GM18520 (cell line): ENCODE data around the gene LAMA5.

Experiments used
- ATAC-seq: cut with Tn5 transposase; IDR thresholded peaks from one replicate; pipeline ENCODE4 v1.9.1; 2021; ENCODE audit not compliant: unreplicated experiment

The LAMA5 gene

DNA sequence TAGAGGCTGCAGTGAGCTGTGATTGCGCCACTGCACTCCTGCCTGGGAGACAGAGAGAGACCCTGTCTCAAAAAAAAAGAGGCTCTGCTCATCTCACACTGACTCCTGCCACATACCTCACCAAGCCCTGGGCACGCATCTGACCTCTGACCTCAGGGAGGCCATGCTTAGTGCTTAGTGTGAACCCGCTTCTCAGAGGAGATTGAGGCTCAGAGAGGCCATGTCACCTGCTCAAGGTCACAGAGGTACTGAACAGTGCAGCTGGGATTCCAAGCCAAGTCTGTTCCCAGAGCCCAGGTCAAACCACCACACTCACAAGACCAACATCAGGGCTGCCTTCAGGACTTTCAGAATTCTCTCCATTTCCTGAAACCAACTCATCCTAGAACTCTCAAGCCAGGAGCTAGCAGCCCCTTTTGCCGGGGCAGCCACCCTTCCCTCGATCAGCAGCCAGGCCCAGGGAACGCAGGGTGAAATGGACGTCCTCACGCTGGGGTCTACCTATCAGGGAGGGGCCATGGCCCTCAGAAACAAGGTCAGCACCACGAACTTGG is 37.1 kb upstream of the LAMA5 start:
- no peak for ATAC-seq

GRCh38 chr20:62403331-62403730 is 36.2 kb upstream of the LAMA5 start:
- ATAC-seq, result no peak

DNA sequence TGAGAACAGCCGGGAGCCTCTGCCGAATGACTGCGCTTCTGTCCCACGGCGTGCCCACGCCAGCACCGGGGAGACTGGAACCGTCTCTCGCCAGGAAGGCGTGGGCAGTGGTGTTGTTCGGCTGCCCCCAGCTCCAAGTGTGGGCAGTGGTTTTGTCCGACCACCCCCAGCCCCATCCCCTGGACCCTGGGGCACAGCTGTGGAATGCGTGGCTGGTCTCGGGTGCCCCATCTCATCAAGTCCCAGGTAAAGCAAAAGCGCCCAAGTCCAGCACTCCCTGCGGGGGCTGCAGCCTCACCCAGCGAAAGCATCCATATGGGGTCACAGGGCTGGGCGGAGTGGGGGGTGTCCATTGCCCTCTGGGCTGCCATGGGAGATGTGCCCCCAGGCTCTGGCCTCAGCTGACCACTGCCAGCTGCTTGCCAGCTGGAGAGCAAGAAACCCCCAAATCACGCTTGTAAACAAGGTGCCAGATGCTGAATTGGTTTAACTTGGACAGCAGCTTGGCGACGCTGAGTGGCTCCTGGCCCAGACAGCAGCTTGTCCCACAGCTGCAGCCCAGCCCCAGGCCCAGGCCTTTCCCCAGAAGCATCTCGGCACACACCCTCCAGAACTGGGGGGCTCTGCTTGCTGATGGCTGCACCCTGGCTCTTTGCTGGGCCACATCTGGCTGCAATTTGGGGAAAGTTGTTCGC is 35.5 kb upstream of the LAMA5 start:
- no peak for ATAC-seq

- ATAC-seq, result no peak
Measured at GRCh38 chr20:62401331-62401779, 34.2 kb upstream of the LAMA5 start.

DNA sequence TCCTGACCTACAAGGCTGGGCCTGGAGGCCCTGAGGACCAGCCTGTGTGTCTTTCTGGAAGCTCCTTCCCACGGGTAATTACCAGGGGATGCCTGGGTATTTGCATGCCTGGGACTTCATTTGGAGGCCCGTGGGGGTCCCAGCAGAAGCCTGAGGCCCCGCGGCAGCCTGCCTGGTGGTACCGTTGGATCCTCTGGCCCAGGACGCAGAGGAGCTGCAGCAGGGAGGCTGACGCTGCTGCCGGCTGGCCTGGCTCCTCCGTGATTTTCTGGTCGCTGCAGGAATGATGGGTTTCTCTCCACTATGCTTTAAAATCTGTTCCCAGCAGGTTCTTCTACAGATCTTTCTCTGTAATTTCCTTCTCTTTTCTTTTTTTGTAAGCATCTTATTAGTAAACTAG is 33.4 kb upstream of the LAMA5 start:
- ATAC-seq, result no peak

DNA sequence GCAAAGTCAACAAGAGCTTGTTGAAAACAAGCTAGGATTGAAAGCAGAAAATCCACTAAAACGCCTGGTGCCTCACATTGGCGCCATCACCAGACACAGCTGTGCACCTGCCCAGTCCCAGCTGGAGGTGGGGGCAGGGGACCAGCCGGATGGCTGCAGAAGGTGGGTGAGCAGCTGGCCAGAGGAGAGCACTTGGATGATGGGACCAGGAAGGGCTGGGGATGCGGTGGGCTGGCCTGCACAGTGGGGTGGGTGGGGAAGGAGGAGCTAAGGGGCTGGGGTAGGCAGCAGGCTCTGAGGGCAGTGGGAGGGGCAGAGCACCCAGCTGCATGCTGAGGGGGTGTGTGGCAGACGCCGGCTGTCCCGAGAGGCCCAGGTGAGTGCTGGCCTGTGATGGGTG is 32.9 kb upstream of the LAMA5 start:
- ATAC-seq, result no peak

DNA sequence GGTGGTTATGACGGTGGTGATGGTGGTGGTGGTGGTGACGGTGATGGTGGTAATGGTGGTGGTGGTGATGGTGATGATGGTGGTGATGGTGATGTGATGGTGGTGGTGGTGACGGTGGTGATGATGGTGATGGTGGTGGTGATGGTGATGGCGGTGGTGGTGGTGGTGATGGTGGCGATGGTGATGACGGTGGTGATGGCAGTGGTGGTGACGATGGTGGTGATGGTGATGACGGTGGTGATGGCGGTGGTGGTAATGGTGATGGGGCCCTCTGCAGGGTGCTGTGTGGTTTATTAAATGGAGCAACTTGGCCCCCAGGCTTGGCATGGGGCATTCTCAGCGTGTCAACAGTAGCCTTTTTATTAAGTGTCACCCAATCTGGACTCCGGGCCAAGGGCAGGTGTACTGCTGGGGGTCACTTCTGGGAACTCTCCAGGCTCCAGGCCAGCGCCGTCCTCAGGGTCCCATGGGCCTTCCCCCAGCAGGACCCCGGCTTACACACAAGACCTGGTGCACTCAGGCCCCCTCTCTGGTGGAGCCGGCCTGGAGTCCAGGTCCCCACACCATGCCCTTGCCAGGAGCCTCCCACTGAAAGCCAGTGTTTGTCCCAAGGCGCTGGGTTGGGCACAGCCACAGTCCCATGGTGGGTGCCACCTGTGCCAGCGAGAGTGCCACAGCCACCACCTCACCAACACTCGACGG is 31.2 kb upstream of the LAMA5 start:
- ATAC-seq, result no peak

- ATAC-seq, result no peak
Measured at GRCh38 chr20:62396367-62397239, 29.5 kb upstream of the LAMA5 start.

DNA sequence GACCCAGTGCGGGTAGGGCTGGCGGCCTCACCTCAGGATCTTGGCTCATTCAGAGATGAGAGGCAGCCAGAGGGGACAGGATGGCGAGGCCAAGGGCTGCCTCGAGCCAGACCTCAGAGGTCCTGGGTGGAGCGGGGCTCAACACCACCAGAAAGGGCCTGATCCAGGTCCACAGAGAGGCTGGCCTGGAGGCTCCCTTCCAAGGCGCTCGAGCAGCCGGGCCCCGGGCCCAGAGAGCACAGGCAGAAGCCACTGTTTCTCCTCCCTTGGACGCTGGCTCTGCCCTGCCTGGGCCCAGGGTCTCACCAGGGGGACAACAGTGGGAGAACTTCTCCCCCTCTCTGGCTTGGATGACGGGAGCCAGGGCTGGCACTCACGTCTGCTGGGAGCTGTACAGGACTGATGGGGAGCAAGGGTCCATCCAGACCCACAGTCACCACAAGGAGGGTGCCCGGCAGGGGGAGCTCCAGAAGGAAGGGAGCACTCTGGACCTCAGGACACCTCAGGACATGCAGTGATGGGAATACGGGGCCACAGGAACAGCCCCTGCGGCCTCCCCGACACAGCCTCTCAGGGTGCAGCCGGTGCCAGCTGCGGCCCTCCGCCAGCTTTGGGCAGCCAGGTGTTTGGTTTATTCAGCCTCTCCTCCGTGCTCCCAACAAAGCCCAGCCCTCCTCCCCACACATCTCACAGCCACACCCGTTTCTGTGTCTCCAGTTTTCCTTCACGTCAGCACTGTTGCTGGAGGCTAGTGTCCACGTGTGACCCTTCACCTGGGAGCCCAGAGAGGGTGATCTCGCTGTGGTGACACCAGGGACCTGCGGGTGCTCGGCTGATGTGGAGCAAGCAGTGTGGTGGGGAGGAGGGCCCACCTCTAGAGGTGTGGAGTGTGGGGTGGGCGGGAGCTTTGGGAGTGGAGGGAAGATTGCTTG is 28.5 kb upstream of the LAMA5 start:
- no peak for ATAC-seq

- no peak for ATAC-seq
Measured at GRCh38 chr20:62394248-62395245, 27.4 kb upstream of the LAMA5 start.

DNA sequence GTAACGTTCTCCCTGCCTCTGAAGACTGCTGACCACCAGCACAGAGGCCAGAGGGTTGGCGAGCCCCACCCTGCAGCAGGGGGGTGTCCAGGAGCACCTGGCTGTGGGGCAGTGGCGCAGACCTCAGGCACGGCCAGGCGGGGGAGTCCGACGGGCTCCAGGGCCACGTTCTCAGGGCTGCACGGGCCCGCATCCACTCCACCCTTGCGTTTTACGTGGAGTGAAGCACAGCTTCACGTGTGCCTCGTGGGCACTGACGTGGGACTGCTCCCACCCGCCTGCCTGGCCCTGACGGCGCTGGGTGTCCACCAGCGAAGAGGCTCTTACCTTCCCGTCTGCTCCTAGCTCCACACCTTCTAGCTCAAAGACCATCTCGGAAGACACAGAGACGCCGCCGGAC is 26.7 kb upstream of the LAMA5 start:
- ATAC-seq, result no peak

DNA sequence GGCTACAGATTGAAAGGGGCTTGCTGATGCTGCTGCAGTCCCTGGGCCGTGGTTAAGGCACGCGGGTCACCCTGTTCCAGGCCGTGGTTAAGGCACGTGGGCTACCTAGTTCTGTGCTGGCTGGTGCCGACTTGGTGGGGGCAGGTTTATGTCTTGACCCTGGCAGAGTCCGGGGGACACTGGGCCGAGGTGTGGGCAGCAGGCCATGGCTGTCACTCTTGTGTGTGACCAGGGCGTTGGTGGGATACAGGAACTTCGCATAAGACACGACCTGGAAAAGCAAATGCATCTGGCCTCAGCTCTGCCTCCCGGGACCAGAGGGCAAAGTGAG is 26.2 kb upstream of the LAMA5 start:
- ATAC-seq, result no peak

DNA sequence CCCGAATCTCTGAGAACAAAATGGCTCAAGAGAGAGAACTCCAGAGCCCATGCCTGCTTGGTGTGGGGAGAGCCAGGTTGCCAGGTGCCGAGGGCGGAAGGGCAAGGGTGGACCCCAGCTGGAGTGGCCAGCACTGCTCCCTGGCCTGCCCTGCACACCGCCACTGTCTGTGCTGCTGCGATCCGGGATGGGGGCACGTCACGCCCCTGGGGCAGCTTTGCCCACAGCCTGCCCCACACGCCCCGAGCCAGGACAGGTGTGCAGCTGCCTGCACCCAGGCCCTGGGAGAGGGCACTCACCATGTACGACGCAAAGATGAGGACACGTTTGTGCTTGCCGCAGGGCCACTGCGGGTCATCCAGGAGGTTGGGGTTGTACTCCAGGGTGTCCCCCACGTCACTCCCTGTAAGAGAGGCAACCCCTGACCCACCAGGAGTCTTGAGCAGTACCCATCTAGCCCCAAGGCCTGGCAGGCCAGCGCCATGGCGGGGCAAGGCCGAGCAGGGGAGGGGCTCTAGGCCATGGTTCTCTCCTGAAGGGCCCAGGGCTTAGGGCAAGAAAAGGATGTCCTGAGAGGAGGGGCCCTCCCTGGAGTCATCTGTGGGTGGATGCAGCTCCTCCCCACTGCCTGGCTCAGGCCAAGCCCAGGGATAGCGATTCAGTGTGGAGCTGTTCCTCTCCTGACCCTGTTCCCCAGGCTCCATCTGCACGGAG is 25.7 kb upstream of the LAMA5 start:
- no peak for ATAC-seq

DNA sequence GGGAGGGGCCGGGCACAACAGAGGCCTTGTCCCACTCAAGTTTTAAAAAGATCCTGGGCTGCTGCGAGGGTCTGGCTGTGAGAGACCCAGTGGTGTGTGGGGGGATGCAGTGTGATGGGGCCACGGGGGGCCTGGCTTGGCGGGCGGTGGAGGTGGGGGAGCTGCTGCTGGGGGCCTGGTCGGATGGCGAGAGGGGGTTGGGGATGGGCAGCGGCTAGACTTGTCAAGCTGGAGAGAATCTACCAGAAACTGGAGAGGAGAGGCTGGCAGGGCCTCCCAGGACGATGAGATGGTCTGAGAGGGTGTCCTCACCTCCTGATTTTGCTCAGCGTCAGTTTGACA is 24.9 kb upstream of the LAMA5 start:
- no peak for ATAC-seq

DNA sequence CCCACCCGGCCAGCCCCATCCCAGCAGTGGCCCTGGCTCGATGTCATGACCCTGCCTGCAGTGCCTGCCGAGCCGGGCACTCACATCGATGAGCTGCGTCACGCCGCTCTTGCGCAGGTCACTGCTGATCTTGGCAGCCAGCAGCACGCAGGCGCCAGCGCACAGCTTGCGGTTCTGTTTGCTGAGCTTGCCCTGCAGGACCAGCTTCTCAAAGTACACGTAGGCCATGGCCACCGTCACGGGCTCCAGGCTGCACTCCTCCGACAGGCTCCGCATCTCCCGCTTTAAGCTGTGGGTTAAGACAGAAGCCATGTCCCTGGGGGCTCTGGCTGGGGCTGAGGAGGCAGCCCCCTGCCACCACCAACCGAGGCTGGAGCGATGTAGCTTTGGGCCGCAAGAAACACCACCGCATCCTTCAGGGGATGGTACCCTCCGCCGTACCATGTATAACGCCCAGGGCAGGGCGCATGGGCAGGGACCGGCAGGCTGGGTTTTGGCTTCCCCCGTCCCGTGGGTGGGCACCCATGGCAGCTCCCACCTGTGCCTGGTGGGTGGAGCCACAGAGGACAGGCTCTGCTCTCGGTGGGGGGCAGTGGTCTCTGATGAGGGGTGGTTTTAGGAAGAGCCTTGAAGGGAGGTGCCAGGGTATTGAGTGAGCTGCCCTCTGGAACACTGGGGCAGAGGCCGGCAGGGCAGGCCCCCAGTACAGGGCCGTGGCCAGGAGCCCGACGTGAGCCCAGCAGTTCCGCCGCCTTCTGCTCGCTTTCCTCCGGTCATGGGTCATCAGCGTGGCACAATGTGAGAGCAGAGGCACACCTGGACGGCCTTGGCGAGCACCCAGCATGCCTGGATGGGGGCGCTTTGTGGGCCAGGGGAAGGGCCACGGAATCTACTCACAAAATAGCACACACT is 24.3 kb upstream of the LAMA5 start:
- ATAC-seq, result no peak

DNA sequence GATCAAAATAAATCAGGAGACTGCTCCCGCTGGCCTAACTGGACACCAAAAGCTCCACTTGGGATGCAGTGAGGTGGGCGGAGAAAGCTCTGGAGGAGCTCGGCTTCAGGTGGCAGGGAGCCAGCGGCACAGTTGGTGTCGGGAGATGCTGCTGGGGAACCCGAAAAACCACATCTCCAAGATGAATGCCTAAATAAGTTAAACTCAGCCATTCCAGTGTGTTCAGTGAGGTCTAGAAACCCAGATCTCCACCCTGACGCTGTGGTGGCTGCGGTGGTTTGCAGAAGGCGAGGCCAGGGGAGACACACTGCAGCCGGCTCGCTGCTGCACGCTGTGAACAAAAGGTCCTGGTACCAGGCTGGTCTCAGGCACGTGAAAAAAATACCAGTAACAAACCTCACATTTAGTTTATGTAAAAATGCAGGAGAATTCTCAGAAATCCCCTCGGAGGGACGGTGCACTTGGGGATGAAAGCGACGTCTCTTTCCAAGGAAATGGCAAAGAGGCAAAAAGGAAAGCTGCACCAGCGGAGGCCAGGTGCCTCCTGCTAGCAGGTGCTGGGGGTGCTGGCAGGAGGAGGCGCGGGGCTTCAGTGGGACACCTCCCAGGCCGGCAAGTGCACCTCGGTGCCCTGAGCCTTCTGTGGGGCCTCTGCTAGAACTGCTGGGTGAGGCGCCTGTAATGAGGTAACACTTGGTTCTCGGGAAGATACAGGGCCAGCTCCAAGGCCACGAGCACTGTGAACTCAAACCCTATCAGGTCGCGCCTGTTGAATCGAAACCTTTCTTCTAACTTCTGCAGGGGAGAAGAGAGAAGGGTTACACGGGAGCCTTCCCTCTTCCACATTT is 23.4 kb upstream of the LAMA5 start:
- no peak for ATAC-seq

- ATAC-seq, result no peak
Measured at GRCh38 chr20:62389601-62390087, 22.5 kb upstream of the LAMA5 start.
